GM19395 (cell line): ENCODE data around the gene LYRM4.
A peak's percentile ranks its signal among the peaks of the same experiment; 100 is the strongest.

Source experiments
- ATAC-seq: cut with Tn5 transposase; IDR thresholded peaks from one replicate; pipeline ENCODE4 v1.9.1; 2021; ENCODE audit warnings: mild to moderate bottlenecking, moderate library complexity; ENCODE audit not compliant: unreplicated experiment

The LYRM4 gene

GRCh38 chr6:5150551-5151075 is 110.1 kb downstream of the LYRM4 start:
- ATAC-seq, result no peak

DNA sequence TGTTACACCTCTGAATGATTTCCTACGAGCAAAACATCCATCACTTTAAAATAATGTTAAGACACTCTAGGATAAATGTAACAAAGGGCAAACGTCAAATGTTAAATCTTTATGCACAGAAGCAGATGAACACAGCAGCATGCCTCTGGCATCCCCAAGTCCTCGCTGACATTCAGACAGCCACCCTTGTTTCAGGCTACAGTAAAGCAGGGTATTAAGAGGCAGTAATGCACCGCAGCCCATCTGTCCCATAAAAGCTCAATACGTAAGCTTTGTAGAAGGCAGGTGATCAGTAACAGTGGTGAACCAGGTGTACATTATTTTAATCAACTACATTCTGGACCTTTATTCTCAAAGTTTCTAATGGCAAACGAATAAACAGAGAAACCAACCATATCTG is 110.9 kb downstream of the LYRM4 start:
- ATAC-seq, result no peak

DNA sequence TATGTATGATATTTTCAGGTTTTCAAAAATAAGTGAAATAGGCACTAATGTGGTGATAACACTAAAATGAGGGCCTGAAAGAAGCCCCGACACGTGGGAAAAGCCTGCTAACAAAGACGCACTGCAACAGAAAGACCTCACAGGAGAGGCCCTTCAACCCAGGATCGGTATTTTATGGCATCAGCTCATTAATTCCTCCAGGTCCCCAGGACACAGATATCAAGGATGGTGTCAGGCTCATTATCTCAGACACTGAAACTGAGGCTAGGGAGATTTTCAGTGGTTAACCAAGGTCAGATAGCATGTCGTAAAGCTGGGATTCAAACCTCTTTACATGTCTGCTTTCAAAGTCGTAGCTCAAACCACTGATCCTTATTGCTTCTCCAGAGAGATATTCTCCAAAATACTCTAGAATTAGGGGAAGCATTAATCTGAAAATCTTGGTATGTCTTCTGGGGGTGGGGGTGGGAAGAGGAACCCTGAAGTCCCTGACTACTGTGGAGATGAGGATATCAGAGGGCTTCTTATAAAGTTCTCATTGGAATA is 111.5 kb downstream of the LYRM4 start:
- no peak for ATAC-seq

- no peak for ATAC-seq
Observed at GRCh38 chr6:5146398-5146797, 114.4 kb downstream of the LYRM4 start.

GRCh38 chr6:5143634-5144311 is 117.0 kb downstream of the LYRM4 start:
- ATAC-seq, result no peak

DNA sequence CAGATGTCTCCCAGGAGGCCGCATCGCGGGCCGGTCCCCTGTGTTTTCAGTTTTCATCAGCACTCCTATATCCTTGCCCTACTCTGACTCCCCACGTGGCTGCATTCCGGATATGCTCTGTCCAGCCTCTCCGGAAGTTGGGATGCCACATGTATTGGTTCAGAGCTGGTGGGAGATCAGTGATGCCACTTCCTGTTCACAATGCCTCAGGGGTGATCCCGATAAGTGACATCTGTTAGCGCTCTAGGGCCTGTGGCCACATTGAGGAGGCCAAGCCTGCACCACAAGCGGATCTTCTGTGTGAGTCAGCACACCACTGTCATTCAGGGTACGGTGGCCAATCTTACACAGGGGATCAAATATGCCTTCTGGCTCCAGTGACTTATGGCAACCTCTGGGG is 117.8 kb downstream of the LYRM4 start:
- ATAC-seq, result no peak

DNA sequence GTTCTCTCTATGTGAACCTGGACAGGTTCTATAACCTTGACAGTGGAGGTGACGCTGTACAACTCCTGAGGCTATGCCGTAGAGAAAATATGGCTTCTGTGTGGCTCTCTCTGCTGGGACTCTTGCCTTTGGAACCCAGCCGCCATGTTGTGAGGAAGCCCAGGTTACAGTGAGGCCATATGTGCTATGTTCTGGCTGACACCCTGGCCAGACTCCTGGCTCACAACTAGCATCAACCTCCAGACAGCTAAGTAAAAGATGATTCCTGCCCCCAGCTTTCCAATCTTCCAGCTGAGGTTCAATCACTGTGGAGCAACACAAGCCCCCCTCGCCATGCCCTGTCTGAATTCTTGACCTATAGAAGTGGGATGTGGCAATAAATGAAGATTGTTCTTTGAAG is 118.6 kb downstream of the LYRM4 start:
- no peak for ATAC-seq

GRCh38 chr6:5141046-5141445 is 119.7 kb downstream of the LYRM4 start:
- ATAC-seq, result no peak

DNA sequence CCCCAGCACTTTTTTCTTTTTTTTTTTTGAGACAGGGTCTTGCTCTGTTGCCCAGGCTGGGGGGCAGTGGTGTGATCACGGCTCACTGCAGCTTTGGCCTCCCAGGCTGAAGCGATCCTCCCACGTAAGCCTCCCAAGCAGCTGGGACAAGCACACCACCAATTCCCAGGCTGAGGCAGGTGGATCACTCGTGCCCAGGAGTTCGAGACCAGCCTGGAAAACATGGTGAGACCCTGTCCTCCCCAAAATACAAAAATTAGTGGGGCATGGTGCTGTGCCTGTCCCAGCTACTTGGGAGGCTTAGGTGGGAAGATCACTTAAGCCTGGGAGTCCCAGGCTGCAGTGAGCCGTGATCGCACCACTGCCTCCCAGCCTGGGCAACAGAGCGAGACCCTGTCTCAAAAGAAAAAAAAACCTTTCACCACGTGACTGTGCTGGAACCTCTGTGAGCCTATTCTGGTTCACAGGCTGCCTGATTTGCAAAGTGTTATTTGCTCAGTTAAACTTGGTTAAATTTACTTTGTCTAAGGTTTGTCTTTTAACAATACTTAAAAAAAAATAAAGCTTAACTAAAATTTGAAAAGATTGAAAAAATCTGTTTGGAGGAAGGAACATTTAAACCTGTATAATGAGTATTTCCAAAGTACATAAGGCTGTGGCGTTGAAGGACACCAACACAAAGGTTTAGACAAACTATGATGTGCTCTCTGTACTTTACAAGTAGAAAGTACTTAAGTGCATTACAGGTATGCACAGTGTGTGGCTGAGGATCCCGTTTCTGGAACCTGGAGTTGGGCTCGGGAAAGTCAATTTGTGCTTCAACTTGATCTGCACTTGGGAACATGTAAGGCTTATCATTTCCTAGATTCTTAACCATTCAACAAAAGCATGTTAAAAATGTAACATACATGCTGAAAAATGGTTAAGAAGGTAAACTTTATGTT is 120.7 kb downstream of the LYRM4 start:
- no peak for ATAC-seq

GRCh38 chr6:5138995-5139827 is 121.5 kb downstream of the LYRM4 start:
- no peak for ATAC-seq

- ATAC-seq, result no peak
Observed at GRCh38 chr6:5136851-5137250, 123.9 kb downstream of the LYRM4 start.

GRCh38 chr6:5135788-5136376 is 124.9 kb downstream of the LYRM4 start:
- no peak for ATAC-seq

GRCh38 chr6:5133943-5134342 is 126.8 kb downstream of the LYRM4 start:
- no peak for ATAC-seq

GRCh38 chr6:5132731-5133130 is 128.0 kb downstream of the LYRM4 start:
- peak; percentile 92 for ATAC-seq

DNA sequence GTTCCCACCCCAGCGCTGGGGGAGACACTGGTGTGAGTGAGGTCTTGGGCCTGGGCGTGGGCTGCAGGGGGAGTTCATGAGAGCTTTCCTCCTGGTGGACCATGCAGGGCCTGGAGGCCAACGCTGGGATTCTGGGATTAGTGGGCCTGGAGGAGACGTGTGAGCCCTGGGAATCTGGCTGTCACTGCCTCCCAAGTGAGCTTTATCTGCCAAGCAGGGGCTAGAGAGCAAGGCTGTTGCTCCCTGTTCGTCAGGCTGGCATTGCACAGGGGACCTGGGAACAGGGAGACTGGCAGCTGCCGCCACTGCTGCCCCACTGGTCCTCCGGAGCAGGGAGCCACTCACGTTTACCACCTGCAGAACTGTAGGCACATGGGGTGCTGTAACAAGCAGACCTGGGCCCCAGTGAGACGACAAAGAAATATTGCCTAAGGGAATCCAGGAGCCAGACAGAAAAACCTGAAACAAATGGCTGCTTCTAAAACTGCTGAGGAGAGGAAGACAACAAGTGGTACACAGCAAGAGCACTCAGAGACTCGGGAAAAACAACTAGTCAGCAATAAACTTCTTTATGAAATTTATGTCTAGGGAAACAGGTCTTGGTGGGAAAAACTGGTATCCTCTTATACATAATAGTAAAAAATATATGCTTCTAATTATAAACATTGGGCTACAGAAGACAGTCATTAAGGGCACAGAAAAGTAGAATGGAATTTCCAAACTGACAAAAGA is 130.4 kb downstream of the LYRM4 start:
- no peak for ATAC-seq

DNA sequence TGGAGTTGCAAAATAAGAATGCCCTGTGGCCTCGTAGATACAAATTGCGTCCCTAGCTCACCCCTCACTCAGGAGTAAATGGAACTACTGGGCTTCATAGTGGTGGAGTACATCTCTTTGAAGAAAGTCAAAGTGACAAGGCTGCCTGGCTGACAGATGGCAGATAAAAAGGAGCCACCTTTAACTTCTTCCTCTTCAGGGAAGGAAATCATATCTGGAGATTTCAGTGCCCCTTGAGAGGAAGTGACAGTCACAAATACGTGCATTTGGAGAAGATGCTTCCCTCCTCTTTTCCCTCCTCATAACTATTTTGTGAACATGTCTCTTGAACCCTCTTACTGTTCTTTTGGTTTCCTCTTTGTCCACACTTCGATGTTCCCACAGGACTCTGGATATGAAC is 132.4 kb downstream of the LYRM4 start:
- ATAC-seq, result no peak

- ATAC-seq, result no peak
Observed at GRCh38 chr6:5127106-5127687, 133.6 kb downstream of the LYRM4 start.

DNA sequence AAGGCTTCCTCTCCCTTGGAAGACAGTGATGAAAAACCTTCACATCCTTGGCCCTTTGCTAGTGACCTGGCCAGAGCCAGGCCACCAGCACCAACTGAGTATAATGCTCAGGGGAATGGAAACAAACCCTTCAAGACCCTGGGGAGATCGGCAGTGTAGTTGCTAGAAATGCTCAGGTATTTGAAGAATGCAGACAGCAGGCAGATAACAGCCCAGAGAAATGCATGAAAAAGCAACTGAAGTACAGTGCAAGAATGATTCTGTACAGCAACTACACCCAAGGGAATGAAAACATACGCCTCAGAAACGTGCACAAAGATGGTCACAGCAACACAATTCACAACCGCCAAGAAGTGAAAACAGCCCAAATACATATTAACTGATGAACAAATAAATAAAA is 134.5 kb downstream of the LYRM4 start:
- ATAC-seq, result no peak
